B cell (primary cell): Measurements from ENCODE around the gene HYI. TPM values are rescaled to one million over a fixed set of nuclear protein-coding genes. Genes with fewer than 3 reads are reported as not detected.

Source experiments
- ATAC-seq: fragments of 200-7000 bp; cut with Tn5 transposase; one replicate; pipeline ENCODE4 v1.10.0; 2021; ENCODE audit warnings: low read depth, mild to moderate bottlenecking, moderate number of reproducible peaks, moderate library complexity
- CTCF ChIA-PET: fragments of 350-600 bp; sonication (Branson Sonifier 250); formaldehyde crosslinking; loops from one replicate; lab custom pipeline; 2021; ENCODE audit warnings: antibody characterized with exemption, inconsistent platforms; lab: Charles Lee
- POLR2A ChIA-PET: fragments of 350-600 bp; sonication (Branson Sonifier 250); formaldehyde crosslinking; loops from one replicate; lab custom pipeline; 2021; ENCODE audit warnings: antibody characterized with exemption; lab: Charles Lee
- DNase-seq: peaks from one replicate; pipeline ENCODE4 v3.0.0; 2013
- H2AFZ ChIP-seq: 2 replicates; pipeline ENCODE4 v1.6.1; 2012; ENCODE audit warnings: mild to moderate bottlenecking, low read depth, low read length; ENCODE audit not compliant: insufficient read depth, poor library complexity, severe bottlenecking
- H3K27ac ChIP-seq, 2 donors: 1 replicate in 1 of 2; 2 replicates in 1 of 2; pipeline ENCODE4 v1.5.1; 2012 to 2013; ENCODE audit warnings: low read length in 2 of 2, mild to moderate bottlenecking in 2 of 2, moderate library complexity in 1 of 2
- H3K27me3 ChIP-seq, 4 experiments: fragments of 200-600 bp in 1 of 4; sonication (generic) in 1 of 4; replicated peaks in 1 of 4; 1 replicate in 2 of 4; 2 replicates in 2 of 4; pipeline versions ENCODE4 v1.6.1 to v1.7.0; 2013 to 2016; ENCODE audit warnings: low read length in 3 of 4, mild to moderate bottlenecking in 2 of 4, mixed read lengths in 1 of 4, moderate library complexity in 1 of 4; ENCODE audit not compliant: insufficient read depth in 4 of 4, control insufficient read depth in 3 of 4; ENCODE audit errors: control extremely low read depth in 1 of 4
- H3K36me3 ChIP-seq, 2 experiments: replicated peaks in 1 of 2; 1 replicate in 1 of 2; 2 replicates in 1 of 2; pipeline versions ENCODE4 v1.6.1 to v1.7.1; 2013; ENCODE audit warnings: low read length in 1 of 2; ENCODE audit not compliant: insufficient read depth in 2 of 2, control insufficient read depth in 1 of 2; ENCODE audit errors: control extremely low read depth in 1 of 2, extremely low read depth in 1 of 2
- H3K4me1 ChIP-seq, 2 donors: fragments of 200-600 bp in 1 of 2; sonication (generic) in 1 of 2; 1 replicate in 1 of 2; 2 replicates in 1 of 2; pipeline versions ENCODE4 v1.5.1 to v1.6.1; 2013 to 2017; ENCODE audit warnings: low read length in 2 of 2; ENCODE audit not compliant: control insufficient read depth in 2 of 2, insufficient read depth in 2 of 2
- H3K4me2 ChIP-seq: replicated peaks from 2 replicates; pipeline ENCODE3; 2012; ENCODE audit warnings: mild to moderate bottlenecking, low read depth, low read length; ENCODE audit not compliant: poor library complexity, severe bottlenecking
- H3K4me3 ChIP-seq, 5 experiments: fragments of 200-600 bp in 1 of 5; sonication (generic) in 1 of 5; 1 replicate in 3 of 5; 2 replicates in 2 of 5; pipeline versions ENCODE4 v1.5.1 to v1.7.0; 2011 to 2016; ENCODE audit warnings: low read length in 4 of 5, mild to moderate bottlenecking in 4 of 5, low read depth in 2 of 5, control low read depth in 1 of 5, moderate library complexity in 1 of 5; ENCODE audit not compliant: insufficient read depth in 1 of 5; ENCODE audit errors: control extremely low read depth in 1 of 5, extremely low read depth in 1 of 5
- H3K79me2 ChIP-seq: fragments of 200-600 bp; sonication (generic); one replicate; pipeline ENCODE4 v1.6.0; 2016; ENCODE audit warnings: low read length; ENCODE audit not compliant: control insufficient read depth, insufficient read depth
- H3K9ac ChIP-seq: fragments of 200-600 bp; sonication (generic); 2 replicates; pipeline ENCODE4 v1.6.1; 2017; ENCODE audit warnings: mild to moderate bottlenecking, low read length, moderate library complexity
- H3K9me3 ChIP-seq, 3 donors: one replicate each; pipeline versions ENCODE4 v1.6.1 to v1.7.1; 2013; ENCODE audit warnings: low read length in 2 of 3; ENCODE audit not compliant: control insufficient read depth in 2 of 3, insufficient read depth in 1 of 3; ENCODE audit errors: control extremely low read depth in 1 of 3
- H4K20me1 ChIP-seq: 2 replicates; pipeline ENCODE4 v1.6.0; 2012; ENCODE audit warnings: mild to moderate bottlenecking, low read length; ENCODE audit not compliant: insufficient read depth, control insufficient read depth, poor library complexity, severe bottlenecking
- H3K27ac Mint-ChIP-seq: one replicate; pipeline ENCODE4 v1.8.0; 2021; ENCODE audit warnings: mixed read lengths
- H3K27me3 Mint-ChIP-seq: one replicate; pipeline ENCODE4 v1.8.0; 2021; ENCODE audit warnings: mixed read lengths
- H3K4me1 Mint-ChIP-seq: one replicate; pipeline ENCODE4 v1.8.0; 2021; ENCODE audit warnings: mixed read lengths
- H3K4me3 Mint-ChIP-seq: one replicate; pipeline ENCODE4 v1.8.0; 2021; ENCODE audit warnings: mixed read lengths
- H3K9me3 Mint-ChIP-seq: one replicate; pipeline ENCODE4 v1.8.0; 2022; ENCODE audit warnings: mixed read lengths; ENCODE audit not compliant: insufficient read depth
- CTCF ChIP-seq: fragments of 200-600 bp; IDR thresholded peaks from one replicate; pipeline ENCODE4 v1.8.0; 2022; ENCODE audit warnings: antibody characterized with exemption, mild to moderate bottlenecking
- EZH2 ChIP-seq: IDR thresholded peaks from 2 replicates; pipeline ENCODE4 v1.6.1; 2012; ENCODE audit warnings: borderline replicate concordance, low read depth, mild to moderate bottlenecking, moderate library complexity, low read length; ENCODE audit not compliant: insufficient read depth, poor library complexity, severe bottlenecking
- WGBS: methylation state at CpG from one replicate; pipeline ENCODE4 v1.1.5; 2013; ENCODE audit warnings: missing lambda C conversion rate; ENCODE audit not compliant: insufficient coverage; 5-methylcytosine and 5-hydroxymethylcytosine counted together
- intact Hi-C: fragments of 100-400 bp; cut with micrococcal nuclease; formaldehyde crosslinking; loops from one replicate; pipeline ENCODE4 v1.10.0; 2022
- polyA plus RNA-seq: library from polyadenylated mRNA; depleted of rRNA; stranded (reverse); fragments of >200 nt; gene quantifications from 2 replicates; pipeline ENCODE4 v1.2.3, GENCODE V29; 2012
- total RNA-seq, 2 donors: library from RNA; stranded (reverse); fragments of 120-200 nt in 1 of 2; gene quantifications; 1 replicate in 1 of 2; 2 replicates in 1 of 2; pipeline versions ENCODE4 v1.2.3 to v1.2.4, GENCODE V29; 2013 to 2022

Gene HYI
- total and polyA plus RNA-seq, 2 donors (not counting 1 experiment from before 2014, with no cell fraction given) = 21.0 to 26.5 TPM

GRCh38 chr1:43444836-43445235 lies 8.9 kb downstream of the HYI start:
- Mint-ChIP-seq H3K27me3 (no peaks in the 10 kb centered on the region), H3K4me3 (no peak overlapping the region), H3K27ac (no peak overlapping the region), H3K9me3 (no peaks in the 10 kb centered on the region), H3K4me1 (no peaks in the 10 kb centered on the region)
- ChIA-PET CTCF (interaction anchor here (1.0 kb wide), 1 partner anchor 9 kb away, joined by 3 read pairs; no protein-coding TSS in a partner anchor), POLR2A (no interaction called here)
- no peak for TF ChIP-seq EZH2
- TF ChIP-seq CTCF = no peak
- ATAC-seq = no peak
- no peaks in the 10 kb centered on the region for H3K9me3 ChIP-seq
- H3K27me3 ChIP-seq = no peaks in the 10 kb centered on the region
- no peak overlapping the region for H3K4me2 ChIP-seq
- intact Hi-C loops = no loop called here
- no peak overlapping the region for H3K9ac ChIP-seq
- no peaks in the 10 kb centered on the region for H3K79me2 ChIP-seq
- WGBS = 100% methylated on average over 1 of the region's 1 CpG
- no peak for DNase-seq
- H2AFZ ChIP-seq = no peak overlapping the region
- no peaks in the 10 kb centered on the region for H4K20me1 ChIP-seq
- no peak overlapping the region for H3K27ac ChIP-seq
- peaks cover 0 to 94% of the 10 kb centered on the region in 2 experiments for H3K36me3 ChIP-seq
- no peak overlapping the region for H3K4me3 ChIP-seq
- no peaks in the 10 kb centered on the region for H3K4me1 ChIP-seq

- no peak for DNase-seq
- Histone ChIP-seq H3K4me1 (no peaks in the 10 kb centered on the region), H3K27ac (no peak overlapping the region), H3K4me3 (no peak overlapping the region), H2AFZ (no peak overlapping the region), H4K20me1 (no peaks in the 10 kb centered on the region), H3K27me3 (no peaks in the 10 kb centered on the region), H3K9me3 (peaks cover 0 to 2% (median 0%) of the 10 kb centered on the region in 3 donors), H3K9ac (no peak overlapping the region), H3K79me2 (no peaks in the 10 kb centered on the region), H3K4me2 (no peak overlapping the region), H3K36me3 (peaks cover 0 to 94% of the 10 kb centered on the region in 2 experiments)
- Mint-ChIP-seq H3K4me1 (no peaks in the 10 kb centered on the region), H3K9me3 (no peaks in the 10 kb centered on the region), H3K27me3 (no peaks in the 10 kb centered on the region), H3K27ac (no peak overlapping the region), H3K4me3 (no peak overlapping the region)
- CTCF ChIA-PET = interaction anchor here (1.0 kb wide), 1 partner anchor 9 kb away, joined by 3 read pairs; no protein-coding TSS in a partner anchor
- WGBS = 96% methylated on average over 11 of the region's 13 CpGs
- intact Hi-C loops = no loop called here
- TF ChIP-seq EZH2 (no peak), CTCF (no peak)
- POLR2A ChIA-PET = interaction anchor here (0.6 to 1.0 kb wide), 2 partner anchors 9 to 322 kb away, joined by 3 to 7 read pairs; partner anchors contain the start of gene HYI
- no peak for ATAC-seq
These were observed 9.4 kb downstream of the HYI start for GRCh38 chr1:43444151-43444828.
